Ureter (tissue), 1 donor: ENCODE results near the gene CDH13. TPM values are rescaled to one million over a fixed set of nuclear protein-coding genes. Genes with fewer than 3 reads are reported as not detected.

Experiments used
- DNase-seq: peaks from one replicate; pipeline ENCODE4 v3.0.0-alpha.2; 2020; ENCODE audit warnings: low spot score
- total RNA-seq: library from RNA; stranded (reverse); gene quantifications from one replicate; pipeline ENCODE4 v1.2.4, GENCODE V29; 2023
- donor health status: DM: yes; HTN: yes; CAD: no.

The CDH13 gene
- total RNA-seq, 1 donor from 2014 or later = 5.9 TPM

DNA sequence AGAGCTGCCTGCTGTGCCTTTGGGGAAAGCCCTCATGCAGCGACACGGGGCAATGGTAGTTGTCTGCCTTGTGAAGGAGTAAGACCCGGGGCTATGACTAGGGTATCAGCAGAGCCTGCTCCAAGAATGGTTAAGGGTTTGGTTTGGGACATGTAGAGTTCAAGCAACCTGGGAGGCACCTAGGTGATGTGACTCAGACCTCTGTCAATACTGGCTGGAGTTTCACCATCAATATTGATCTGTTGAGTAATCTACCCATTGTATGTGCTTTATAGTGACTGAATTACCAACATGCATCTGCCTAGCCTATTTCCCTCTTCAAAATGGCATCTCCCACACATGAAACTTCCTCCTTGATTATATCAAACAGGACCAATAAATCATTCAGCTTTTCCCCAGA lies 782.6 kb downstream of the CDH13 start:
- no peak for DNase-seq

DNA sequence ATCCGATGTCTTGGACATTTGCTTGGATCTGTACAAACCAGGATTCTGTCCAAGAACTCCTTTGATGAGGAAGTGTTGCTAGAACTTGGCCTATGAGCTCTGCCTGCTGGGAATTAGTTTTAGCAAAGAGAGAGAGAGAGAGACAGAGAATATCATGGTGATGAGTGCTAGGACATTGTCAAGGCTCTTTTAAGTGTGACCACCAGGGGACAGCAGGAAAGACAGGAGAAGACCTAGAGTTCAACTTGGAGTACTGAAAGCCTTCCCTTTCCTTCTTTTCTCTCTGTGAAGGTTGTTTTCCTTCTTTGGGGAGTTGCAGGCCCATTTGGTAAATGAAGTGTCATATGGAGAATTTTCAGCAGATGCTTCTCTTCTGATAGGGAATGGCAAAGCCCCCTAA lies 791.8 kb downstream of the CDH13 start:
- DNase-seq = no peak

DNA sequence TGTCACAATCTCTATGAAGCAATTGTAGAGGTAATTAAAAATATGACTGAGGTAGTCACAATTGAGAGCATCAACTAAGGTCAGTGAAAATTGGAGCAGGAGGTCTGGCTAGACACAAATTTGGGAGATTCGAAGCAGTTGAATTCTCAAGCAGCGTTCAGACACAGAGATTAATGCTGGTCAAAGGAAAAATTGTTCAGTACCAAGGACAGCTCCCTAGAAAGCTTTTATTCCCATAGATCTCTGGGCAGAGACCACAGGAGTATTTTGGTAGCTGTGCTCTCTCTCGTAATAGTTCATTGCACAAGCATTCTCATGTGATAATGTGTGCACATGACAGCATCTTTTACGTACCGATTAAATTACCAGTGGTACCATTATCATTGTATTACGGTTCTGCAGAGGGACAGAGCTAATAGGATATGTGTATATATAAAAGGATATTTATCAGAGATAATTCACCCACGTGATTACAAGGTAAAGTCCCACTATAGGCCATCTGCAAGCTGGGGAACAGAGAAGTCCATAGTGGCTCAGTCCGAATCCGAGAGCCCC lies 793.5 kb downstream of the CDH13 start:
- no peak for DNase-seq

DNA sequence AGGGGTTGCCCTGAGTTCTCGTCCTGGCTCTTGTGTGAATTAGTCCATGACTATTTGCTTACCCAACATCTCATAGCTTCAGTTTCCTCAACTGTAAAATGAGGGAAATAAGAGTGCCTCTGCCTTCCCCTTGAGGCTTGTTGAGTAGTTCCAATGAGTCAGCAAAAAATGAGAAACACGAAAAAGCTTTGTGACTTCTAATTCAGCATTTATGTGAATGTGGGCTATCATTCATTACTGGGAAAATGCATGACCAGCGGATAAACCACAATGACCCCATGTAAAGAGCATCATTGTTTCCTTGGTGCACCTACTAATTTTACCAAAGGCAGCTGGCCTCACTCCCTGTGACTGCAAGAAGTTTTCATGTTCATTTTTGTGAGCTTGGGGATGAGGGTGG lies 806.4 kb downstream of the CDH13 start:
- no peak for DNase-seq

DNA sequence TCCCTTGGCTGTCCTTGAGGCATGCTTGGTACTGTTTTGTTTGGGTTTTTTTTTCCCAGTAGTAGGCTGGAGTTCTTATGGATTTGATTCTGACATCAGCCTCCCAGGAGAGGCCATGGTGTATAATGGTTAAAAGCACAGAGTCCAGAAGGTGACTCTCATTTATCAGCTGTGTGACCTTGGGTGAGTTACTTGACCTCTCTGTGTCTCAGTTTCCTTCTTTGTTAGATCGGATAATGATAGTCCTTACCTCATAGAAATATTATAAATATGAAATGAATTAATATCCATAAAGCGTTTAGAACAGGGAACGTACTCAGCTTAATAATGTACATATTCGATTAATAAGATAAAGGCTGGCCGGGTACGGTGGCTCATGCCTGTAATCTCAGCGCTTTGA lies 810.3 kb downstream of the CDH13 start:
- DNase-seq = no peak

DNA sequence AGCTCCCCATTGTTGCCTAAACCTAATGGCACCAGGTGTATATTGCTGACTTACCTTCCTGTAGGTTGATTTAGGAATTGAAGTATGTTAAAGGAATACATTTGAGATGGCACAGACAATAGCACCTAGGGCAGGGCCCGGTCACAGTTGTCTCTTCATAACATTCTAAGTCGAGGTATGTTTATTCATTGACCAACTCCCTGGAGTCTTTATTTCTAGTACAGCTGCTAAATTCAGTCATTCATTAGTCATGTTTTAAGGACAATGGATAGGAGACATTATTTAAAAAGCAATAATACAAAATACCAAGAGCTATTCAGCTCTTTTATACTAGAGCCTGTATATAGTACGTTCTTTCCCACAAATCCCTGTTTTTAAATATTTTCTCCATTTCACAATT lies 811.6 kb downstream of the CDH13 start:
- DNase-seq = no peak

DNA sequence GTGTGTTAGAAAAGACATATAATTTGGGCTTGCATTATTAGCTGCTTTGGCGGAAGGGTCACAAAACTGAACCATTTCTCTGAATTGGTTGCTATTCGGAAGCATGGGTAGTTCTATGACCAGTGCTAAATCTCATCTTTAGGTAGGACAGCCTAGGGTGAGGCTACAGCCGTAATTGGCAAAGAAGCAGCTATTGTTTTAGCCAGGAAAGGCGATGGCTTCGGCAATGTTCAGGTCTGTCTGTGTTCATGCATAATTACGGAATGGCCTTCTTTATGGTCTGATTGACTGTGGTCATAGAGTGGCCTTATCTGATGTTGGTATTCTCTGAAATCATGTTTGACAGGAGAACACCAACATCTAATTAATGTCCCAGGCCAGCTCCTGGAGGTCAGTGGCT lies 812.6 kb downstream of the CDH13 start:
- DNase-seq = no peak

DNA sequence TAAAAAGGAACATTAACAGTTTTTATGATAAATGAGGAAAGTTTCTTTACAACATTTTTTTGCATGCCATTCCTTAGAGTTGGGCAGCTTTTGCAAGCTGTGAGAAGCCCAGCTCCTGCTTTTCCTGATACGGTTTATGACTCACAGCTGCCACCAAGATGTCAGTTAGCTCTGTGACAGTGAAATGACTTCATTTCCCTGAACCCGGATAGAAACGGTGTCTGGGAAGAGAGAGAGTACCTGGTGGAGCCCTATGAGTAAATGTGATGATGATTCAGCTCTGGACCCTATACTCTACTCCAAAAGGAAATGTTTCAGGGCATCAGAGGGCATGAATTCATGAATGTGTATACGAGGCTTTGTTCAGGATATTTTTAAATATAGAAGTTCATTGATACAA lies 814.7 kb downstream of the CDH13 start:
- DNase-seq = no peak

DNA sequence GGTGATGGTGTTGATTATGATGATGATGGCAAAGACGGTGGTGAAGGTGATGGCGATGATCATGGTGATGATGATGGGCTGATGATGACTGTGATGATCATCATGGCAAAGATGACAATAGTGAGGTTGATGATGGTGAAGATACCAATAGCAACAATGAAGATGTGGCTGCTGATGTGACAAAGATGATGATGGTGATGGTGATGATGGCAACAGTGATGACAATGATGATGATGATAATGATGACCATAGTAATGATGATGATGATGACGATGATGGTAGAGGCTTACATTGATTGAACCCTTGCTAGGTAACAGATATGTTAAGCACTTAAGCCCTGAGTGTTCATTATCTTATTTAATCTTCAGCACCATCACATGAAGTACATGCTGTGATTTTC lies 817.2 kb downstream of the CDH13 start:
- no peak for DNase-seq

DNA sequence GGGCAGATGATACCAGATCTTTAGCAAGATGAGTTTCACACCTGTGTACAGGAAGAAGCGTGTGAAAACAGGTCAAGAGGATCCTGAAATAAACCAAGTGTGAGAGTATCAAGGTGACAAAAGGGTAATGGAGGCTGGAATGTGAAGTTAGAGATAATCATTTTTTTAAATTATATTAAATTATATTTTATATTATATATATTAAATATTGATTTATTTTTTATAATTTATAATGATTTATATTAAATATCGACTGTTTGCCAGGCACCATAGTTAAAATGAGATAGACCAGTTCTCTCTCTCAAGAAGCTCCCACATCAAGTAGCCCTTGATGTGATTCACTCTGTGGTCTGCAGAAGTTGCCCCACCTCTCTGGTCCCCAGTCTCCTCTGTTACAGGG lies 820.8 kb downstream of the CDH13 start:
- no peak for DNase-seq

DNA sequence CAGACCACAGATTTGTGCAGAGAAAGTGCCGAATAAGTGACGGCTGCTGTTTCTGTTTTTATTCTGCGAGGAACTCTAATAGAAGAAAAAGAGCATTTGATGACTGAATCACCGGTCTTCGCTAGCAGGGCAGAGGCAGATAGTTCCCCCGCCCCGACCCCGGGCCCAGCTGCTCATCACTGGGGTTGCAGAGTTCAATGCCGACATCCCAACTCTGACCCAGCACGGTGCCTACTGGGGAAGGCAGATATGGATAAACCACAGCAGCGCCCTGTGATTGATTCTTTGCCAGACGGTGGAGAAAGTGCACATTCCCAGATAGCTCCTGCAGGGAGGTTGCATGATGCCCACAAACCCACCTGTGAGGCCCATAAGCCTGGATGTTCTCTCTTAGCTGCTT lies 823.1 kb downstream of the CDH13 start:
- DNase-seq = no peak

DNA sequence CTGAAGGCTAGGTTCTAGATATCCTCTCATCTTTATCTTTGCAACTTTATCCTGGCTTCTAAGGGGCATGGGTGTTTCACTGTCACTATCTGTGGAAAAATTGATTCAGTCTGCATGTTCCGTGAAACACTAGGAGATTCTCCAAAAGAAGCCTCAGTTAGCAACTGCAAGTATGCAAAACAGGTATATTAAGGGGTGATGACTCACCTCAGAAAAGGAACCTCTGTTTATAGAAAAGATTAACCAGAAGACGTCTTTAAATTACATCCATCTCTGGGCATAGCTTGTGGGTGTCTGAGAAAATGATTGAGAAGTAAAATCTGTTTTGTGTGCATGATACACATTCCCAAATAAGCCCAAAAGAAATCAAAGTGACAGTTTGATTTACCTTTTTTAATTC lies 827.2 kb downstream of the CDH13 start:
- no peak for DNase-seq

DNA sequence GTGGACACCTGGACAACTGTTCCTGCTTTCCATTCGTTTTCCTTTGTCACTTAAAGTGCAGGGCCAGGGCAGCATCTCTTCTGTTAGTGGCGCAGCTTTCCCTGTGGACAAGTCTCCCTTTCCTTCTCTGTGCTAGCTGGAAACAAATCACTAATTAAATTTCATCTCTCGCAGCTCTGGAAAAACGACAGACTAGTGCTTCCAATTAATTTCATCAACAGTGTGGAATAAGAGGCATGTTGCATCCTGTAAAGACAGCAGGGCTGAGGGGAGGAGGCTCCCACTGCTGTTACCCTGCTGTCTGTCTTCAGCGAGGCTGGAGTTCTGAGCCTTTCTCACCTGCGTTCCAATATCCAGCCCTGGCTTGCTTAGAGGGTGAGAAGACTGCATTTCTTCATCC lies 828.9 kb downstream of the CDH13 start:
- no peak for DNase-seq

DNA sequence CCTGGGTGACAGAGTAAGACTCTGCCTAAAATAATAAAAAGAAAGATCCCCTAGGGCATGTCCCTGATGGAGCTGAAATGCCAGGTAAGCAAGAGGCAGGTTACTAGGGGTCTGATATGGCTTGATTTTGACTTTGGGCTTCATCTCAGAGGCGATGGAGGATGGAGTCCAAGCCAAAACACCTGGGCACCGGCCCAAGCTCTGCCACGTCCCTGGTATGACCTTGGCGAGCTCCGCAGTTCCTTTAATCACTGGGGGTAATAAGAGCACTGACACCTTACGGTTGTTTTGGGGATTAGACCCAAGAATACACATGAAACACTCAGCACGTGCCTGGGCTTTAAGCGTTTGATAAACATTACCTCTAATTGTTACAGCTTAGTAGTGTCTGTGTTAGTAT lies 830.2 kb downstream of the CDH13 start:
- no peak for DNase-seq

DNA sequence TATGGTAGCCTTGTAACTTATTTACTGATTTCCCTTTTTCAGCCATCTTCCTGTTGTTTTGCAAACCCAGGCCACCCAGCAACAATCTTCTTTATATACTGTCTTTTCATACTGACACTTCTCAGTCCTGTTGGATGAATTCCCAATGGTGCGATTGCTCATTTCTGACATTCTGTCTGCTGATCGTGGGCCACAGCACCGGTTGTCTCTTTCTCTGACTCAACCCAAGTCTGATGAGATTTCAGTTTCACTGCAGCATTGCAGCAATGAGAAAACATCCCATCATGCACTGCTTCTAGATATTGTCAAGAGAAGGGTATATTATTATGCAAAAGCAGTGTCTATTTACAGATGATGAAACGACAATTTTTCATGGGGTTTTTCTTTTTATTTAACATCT lies 831.8 kb downstream of the CDH13 start:
- DNase-seq = no peak

DNA sequence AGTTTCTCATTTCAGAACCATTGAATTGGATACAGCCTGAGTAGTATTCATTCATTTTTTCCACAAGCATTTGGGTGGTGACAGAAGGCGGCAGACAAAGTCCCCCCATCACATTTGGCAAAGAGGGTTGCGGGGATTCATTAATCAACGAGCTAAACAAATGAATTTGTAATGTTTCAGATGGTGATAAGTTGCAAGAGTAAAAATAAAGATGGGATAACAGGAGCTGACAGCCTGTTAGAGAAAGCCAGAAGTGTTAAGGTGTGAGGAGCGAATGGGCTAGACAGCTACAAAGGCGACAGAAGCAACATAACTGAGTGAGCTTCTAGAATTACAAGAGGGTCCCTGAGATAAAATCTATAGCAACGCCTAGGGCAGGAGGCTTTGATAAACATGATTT lies 838.2 kb downstream of the CDH13 start:
- no peak for DNase-seq

DNA sequence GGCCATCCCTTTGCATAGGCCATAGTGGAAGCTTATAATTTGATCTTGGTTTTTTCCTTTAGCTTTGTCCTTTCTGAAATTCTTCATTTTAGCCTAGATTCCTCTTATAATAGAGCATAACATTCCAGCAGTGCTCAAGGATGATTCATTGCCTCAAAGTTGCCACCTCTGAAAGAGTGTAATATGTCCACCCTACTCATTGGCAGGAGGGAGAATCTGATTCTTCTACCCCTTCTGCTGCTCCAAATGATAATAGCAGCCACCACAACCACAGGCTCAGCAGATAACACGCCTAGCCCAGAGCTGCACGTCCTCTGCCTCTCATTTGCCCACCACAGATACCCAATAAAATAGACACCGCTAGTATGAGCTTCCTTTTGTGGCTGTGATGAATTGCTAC lies 843.6 kb downstream of the CDH13 start:
- DNase-seq = no peak

DNA sequence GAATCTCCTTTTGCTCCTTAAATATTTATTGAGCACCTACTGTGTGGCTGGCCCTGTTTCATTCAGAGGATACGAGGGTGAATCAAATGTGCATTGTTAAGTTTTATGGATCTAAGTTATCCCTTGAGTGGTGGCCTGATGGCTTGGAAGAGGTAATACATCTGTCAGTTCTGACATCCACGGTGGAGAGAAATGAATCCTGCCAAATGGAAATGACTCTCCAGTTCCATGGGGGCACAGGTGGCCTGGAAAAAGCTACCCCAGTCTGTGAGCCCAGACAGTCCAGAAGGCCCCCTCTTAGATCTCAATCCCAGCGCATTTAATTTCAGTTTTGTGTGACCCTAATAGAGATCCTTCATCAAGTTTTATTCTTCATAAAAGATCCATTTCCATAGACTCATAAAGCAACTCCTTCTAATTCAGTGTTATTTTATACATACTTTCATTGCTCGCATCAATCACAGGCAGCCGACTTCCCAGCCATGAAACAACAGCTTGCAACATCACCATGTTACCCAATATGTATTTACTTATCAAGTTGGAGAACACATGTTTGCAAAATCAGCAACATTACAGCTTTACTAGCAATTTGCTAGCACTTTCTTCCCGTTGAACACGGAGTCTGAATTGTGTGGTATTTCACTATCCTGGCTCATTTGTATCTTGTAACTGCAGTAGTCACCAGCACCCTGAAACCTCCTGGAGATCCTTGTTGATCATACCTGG lies 846.2 kb downstream of the CDH13 start:
- DNase-seq = no peak

DNA sequence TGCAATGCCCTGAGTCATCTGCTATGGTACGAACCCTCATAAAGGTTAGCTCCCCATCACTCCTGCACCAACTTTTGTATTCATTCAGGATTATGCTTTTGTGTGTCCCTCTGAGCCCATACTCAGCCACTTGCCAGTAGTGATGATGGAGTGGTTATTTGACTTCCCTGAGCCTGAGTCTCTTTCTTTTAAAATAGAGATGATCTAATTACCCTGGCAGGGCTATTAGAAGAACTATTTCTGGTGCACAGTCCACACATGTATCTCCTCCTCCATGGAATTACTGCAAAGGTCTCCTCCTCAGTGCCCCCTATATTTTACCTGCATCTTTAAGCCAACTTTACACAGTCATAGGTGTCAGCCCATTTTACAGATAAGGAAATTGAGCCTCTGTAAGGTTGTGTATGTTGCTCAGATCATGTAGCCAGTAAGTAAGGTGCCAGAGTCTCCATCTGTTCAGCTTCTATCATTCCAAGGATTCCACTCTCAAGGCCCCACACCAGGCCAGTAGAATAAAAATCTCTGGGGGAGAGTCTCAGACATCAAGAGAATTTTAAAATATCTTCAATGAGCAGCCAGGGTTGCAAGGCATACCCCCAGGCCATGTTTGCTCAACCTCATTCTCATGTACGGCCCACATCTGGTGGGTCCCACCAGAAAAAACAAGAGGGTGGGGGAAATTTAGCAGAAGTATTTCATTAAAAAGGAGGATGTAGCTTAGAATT lies 847.3 kb downstream of the CDH13 start:
- no peak for DNase-seq

DNA sequence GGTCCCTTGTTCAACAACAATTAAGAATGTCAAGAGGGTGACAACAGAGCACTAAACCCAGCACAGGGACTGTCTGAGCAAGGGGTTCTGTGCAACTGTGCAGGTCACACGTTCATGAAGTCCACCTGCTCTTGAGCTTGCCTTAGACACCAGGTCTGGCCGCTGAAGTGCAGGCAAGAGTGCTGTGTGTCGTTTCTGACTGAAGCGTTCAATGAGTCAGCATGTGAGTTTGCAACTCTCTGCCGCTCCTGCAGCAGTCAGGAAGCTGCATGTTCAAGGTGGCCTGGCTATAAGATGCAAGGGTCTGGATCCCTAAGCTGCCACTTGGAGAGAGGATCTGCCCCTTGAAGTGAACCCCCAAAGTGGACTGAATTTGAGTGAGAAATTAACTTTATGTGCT lies 848.3 kb downstream of the CDH13 start:
- DNase-seq = no peak

DNA sequence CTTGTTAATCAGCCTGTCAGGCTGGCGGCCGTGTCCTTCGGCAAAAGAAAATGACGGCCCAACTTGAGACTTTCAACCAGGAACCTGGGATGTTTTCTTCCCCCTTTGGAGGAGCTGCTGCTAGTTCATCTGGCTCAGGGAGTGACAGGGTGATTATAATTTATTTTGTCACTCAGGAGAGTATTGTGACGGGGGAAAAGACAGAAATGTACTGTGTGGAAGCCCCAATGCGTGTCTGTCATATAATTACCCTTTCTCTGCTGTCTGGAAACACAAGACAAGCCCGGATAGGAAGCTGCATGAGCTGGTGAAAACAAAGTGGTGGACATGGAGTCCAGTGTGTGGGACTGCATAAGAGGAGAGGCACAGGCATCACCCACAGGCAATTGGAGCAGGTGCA lies 854.8 kb downstream of the CDH13 start:
- no peak for DNase-seq

DNA sequence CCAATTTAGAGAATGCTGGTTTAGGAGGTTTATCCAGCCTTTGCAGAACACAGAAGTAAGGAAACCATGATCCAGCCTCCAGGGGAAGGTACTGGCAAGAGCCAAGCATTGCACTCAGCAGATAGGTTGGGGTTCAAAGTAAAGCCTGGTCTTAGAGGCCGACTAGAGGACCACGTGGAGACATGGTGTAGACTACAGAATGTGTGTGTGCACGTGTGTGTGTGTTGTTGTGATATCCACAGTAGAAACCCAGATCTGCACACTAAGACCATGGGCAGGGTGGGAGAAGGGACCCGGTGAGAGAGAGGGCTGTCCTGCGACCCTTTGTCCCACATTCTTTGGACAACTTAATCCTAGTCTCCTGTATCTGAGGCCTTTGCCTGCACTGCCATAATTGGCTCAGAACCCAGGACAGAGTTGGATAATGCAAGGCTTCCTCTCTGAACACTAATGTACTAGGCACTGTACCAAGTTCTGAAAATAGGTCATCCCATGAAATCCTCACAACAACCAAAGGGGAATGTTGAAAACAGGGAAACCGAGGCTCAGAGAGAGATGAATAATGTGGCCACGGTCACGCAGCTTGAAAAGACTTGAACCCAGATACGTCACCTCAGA lies 855.9 kb downstream of the CDH13 start:
- DNase-seq = no peak

DNA sequence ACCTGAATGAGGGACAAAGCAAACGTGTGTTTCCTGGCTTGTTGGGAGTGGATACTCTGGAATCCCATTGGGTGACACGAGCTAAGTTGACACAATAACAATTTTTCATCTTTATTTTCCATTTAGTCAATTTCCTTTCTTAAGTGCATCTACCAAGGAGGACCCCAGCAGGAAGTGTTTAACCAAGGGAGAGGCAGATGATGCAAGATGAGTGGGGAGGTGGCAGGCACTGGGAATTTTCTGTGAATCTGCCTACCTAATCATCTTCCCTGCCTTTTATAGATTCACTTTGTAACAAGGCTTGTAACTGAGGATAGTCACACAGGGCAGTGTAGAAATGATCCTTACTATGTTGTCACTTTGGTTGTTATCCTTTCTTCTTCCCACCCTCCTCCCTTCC lies 863.3 kb downstream of the CDH13 start:
- DNase-seq = no peak
